GM12878 (cell line): ENCODE measurements around the gene HOXD9. TPM values are rescaled to one million over a fixed set of nuclear protein-coding genes. Genes with fewer than 3 reads are reported as not detected.

ENCODE experiments used
- ATAC-seq: fragments of 200-7000 bp; cut with Tn5 transposase; 3 replicates; pipeline ENCODE4 v1.9.1; 2020; ENCODE audit warnings: mild to moderate bottlenecking, moderate library complexity
- BruUV-seq: library from RNA; stranded (reverse); fragments of 400-500 nt; replicated peaks from 2 replicates; lab custom pipeline; 2021; lab: Mats Ljungman, UMichigan
- CTCF ChIA-PET: fragments of 300-600 bp; sonication (Branson Sonifier 250); formaldehyde crosslinking; extraction: SDS; loops from one replicate; lab custom pipeline; 2021; ENCODE audit warnings: inconsistent platforms; lab: Yijun Ruan, JAX
- POLR2A ChIA-PET: fragments of 350-600 bp; formaldehyde crosslinking; extraction: SDS; loops from one replicate; lab custom pipeline; 2021; ENCODE audit warnings: inconsistent platforms; lab: Charles Lee
- RAD21 ChIA-PET: fragments of 300-600 bp; sonication (Branson Sonifier 250); formaldehyde crosslinking; loops from one replicate; lab custom pipeline; 2023; ENCODE audit warnings: antibody characterized with exemption; ENCODE audit not compliant: unreplicated experiment; lab: Charles Lee
- SMC1A ChIA-PET: fragments of 300-600 bp; sonication (Branson Sonifier 250); formaldehyde crosslinking; loops from one replicate; lab custom pipeline; 2023; ENCODE audit not compliant: unreplicated experiment, uncharacterized antibody; lab: Charles Lee
- DNase-seq: peaks from one replicate; pipeline ENCODE4 v3.0.0-alpha.2; 2011; ENCODE audit warnings: low read depth, low spot score
- FAIRE-seq: peaks from 3 replicates; lab custom pipeline; 2011; peaks lifted over from hg19 to GRCh38; lab: Jason Lieb, UNC
- H2AFZ ChIP-seq: 2 replicates; pipeline ENCODE4 v1.6.0; 2011; ENCODE audit warnings: low read depth, low read length, control low read depth; ENCODE audit not compliant: control insufficient read depth
- H3K27ac ChIP-seq: 2 replicates; pipeline ENCODE4 v1.5.1; 2011; ENCODE audit warnings: control low read depth; ENCODE audit not compliant: control insufficient read depth, insufficient read depth
- H3K27me3 ChIP-seq, 2 experiments: replicated peaks in 1 of 2; 2 replicates each; pipeline versions ENCODE4 v1.6.0 to v1.6.1; 2011; ENCODE audit warnings: low read length in 1 of 2; ENCODE audit not compliant: control insufficient read depth in 2 of 2, insufficient read depth in 2 of 2
- H3K36me3 ChIP-seq, 2 experiments: 2 replicates each; pipeline ENCODE4 v1.5.1; 2011; ENCODE audit warnings: low read length in 1 of 2; ENCODE audit not compliant: control insufficient read depth in 2 of 2, insufficient read depth in 2 of 2
- H3K4me1 ChIP-seq: 2 replicates; pipeline ENCODE4 v1.6.1; 2011; ENCODE audit warnings: mild to moderate bottlenecking, low read length, moderate library complexity, mixed read lengths; ENCODE audit not compliant: control insufficient read depth, insufficient read depth
- H3K4me2 ChIP-seq: 2 replicates; pipeline ENCODE4 v1.6.0; 2011; ENCODE audit warnings: control low read depth; ENCODE audit not compliant: control insufficient read depth, insufficient read depth
- H3K4me3 ChIP-seq: fragments of 200-600 bp; sonication (generic); 2 replicates; pipeline ENCODE4 v1.5.1; 2016
- H3K79me2 ChIP-seq: 2 replicates; pipeline ENCODE4 v1.6.0; 2011; ENCODE audit warnings: low read length; ENCODE audit not compliant: control insufficient read depth, insufficient read depth
- H3K9ac ChIP-seq: 2 replicates; pipeline ENCODE4 v1.8.0; 2011; ENCODE audit warnings: low read length, control low read depth, mixed read lengths; ENCODE audit not compliant: control insufficient read depth, insufficient read depth
- H3K9me3 ChIP-seq: replicated peaks from 3 replicates; pipeline ENCODE4 v1.5.1; 2011; ENCODE audit warnings: mild to moderate bottlenecking, low read length; ENCODE audit not compliant: control insufficient read depth, insufficient read depth
- H4K20me1 ChIP-seq: 2 replicates; pipeline ENCODE4 v1.6.0; 2011; ENCODE audit not compliant: control insufficient read depth, insufficient read depth
- CBFB ChIP-seq: IDR thresholded peaks from 2 replicates; pipeline ENCODE4 v1.6.1; 2016; ENCODE audit warnings: antibody characterized with exemption, low read depth
- ETV6 ChIP-seq, 2 experiments: fragments of 450-650 bp in 1 of 2; IDR thresholded peaks in 1 of 2; conservative IDR thresholded peaks in 1 of 2; 2 replicates each; pipeline ENCODE4 v1.6.1; 2014; ENCODE audit warnings: antibody characterized with exemption in 1 of 2, borderline replicate concordance in 1 of 2, low read depth in 1 of 2, mild to moderate bottlenecking in 1 of 2, moderate library complexity in 1 of 2
- HDAC6 ChIP-seq: fragments of 200-600 bp; sonication (generic); IDR thresholded peaks from one replicate; pipeline ENCODE4 v1.8.0; 2017; ENCODE audit warnings: antibody characterized with exemption; ENCODE audit not compliant: unreplicated experiment
- NRF1 ChIP-seq: conservative IDR thresholded peaks from 2 replicates; pipeline ENCODE4 v1.6.1; 2011; ENCODE audit warnings: mild to moderate bottlenecking, low read depth, low read length, improper control_type of control experiment
- RAD21 ChIP-seq: IDR thresholded peaks from 2 replicates; pipeline ENCODE4 v1.6.1; 2011; ENCODE audit warnings: mild to moderate bottlenecking, low read depth, low read length, moderate library complexity; ENCODE audit not compliant: insufficient read depth
- RBBP5 ChIP-seq: fragments of 200-600 bp; sonication (generic); conservative IDR thresholded peaks from 2 replicates; pipeline ENCODE4 v1.6.1; 2016
- TCF12 ChIP-seq: IDR thresholded peaks from 2 replicates; pipeline ENCODE4 v1.6.1; 2011; ENCODE audit warnings: low read depth, mild to moderate bottlenecking, low read length
- TCF7 ChIP-seq: IDR thresholded peaks from 2 replicates; pipeline ENCODE4 v1.6.1; 2014; ENCODE audit warnings: antibody characterized with exemption, borderline replicate concordance
- ZSCAN29 ChIP-seq: fragments of 450-650 bp; IDR thresholded peaks from 2 replicates; pipeline ENCODE4 v1.6.1; 2017; ENCODE audit warnings: mild to moderate bottlenecking, moderate library complexity
- WGBS: methylation state at CpG from one replicate; pipeline ENCODE4 v1.1.6; 2016; ENCODE audit warnings: low lambda C conversion rate; ENCODE audit not compliant: insufficient replicate concordance, insufficient coverage; ENCODE audit errors: missing lambda C conversion rate; 5-methylcytosine and 5-hydroxymethylcytosine counted together
- in situ Hi-C: fragments of 300-500 bp; cut with MboI; formaldehyde crosslinking; loops from 9 replicates; pipeline ENCODE4 v1.14.3; 2018; ENCODE audit warnings: mixed read lengths
- intact Hi-C: fragments of 100-400 bp; cut with micrococcal nuclease; formaldehyde crosslinking; loops from one replicate; pipeline ENCODE4 v1.14.2; 2022; ENCODE audit not compliant: unreplicated experiment
- polyA plus RNA-seq, 11 experiments: library from polyadenylated mRNA; depleted of rRNA in 4 of 11; unstranded in 6 of 11; stranded (reverse) in 5 of 11; fragments of >200 nt; fragmentation: Nextera tagmentation in 4 of 11; fragmentation: Illumina TruSeq in 1 of 11; extraction: Ambion mirVana in 4 of 11; extraction: Trizol in 1 of 11; gene quantifications; 1 replicate in 1 of 11; 2 replicates in 10 of 11; pipeline versions ENCODE4 v1.2.1 to v1.2.3, GENCODE V29; 2011 to 2016; ENCODE audit warnings: inconsistent platforms in 2 of 11, missing spikeins in 2 of 11, low read depth in 1 of 11
- total RNA-seq, 4 experiments: library from RNA; depleted of rRNA in 3 of 4; stranded (reverse); fragments of >200 nt in 3 of 4; fragmentation: Illumina TruSeq in 1 of 4; extraction: Trizol in 1 of 4; gene quantifications; 2 replicates each; pipeline versions ENCODE4 v1.2.1 to v1.2.3, GENCODE V29; 2013 to 2021

The HOXD9 gene
- total and polyA plus RNA-seq, 10 of the 15 experiments (the other 5 are each of a cell fraction or from before 2014, with no cell fraction given), result not detected

GRCh38 chr2:176085120-176085788 is 37.3 kb upstream of the HOXD9 start:
- FAIRE-seq (no peak), ATAC-seq (no peak), DNase-seq (no peak)
- ChIA-PET POLR2A (no interaction called here), CTCF (interaction anchor here (1.2 to 2.5 kb wide), 3 partner anchors 11 to 396 kb away, joined by 3 to 13 read pairs (median 6); no protein-coding TSS in a partner anchor), RAD21 (interaction anchor here (0.7 to 1.0 kb wide), 3 partner anchors 395 to 398 kb away, joined by 3 read pairs; no protein-coding TSS in a partner anchor), SMC1A (interaction anchor here (1.6 kb wide), 1 partner anchor 395 kb away, joined by 3 read pairs; no protein-coding TSS in a partner anchor)
- Histone ChIP-seq H3K79me2 (no peaks in the 10 kb centered on the region), H3K4me1 (no peaks in the 10 kb centered on the region), H3K9ac (no peak overlapping the region), H3K9me3 (peaks cover 20% of the 10 kb centered on the region; the same call in 2 of the 3 replicates), H3K4me3 (no peak overlapping the region), H2AFZ (no peak overlapping the region), H3K27ac (no peak overlapping the region), H3K36me3 (no peaks in the 10 kb centered on the region), H4K20me1 (no peaks in the 10 kb centered on the region), H3K4me2 (no peak overlapping the region), H3K27me3 (peaks cover 5 to 19% of the 10 kb centered on the region in 2 experiments)
- no peak for TF ChIP-seq RAD21
- TF ChIP-seq ZSCAN29, result no peak
- no peak for TF ChIP-seq ETV6 (conservative IDR thresholded peaks at IDR 0.05 in 1 of 2, IDR thresholded peaks at IDR 0.05 in 1 of 2; ENCODE audit: borderline replicate concordance in 1 of 2, low read depth in 1 of 2)
- no peak for TF ChIP-seq RBBP5
- no peak for TF ChIP-seq TCF12
- TF ChIP-seq NRF1, result no peak
- no peak for TF ChIP-seq CBFB
- TF ChIP-seq HDAC6, result no peak
- TF ChIP-seq TCF7, result no peak
- 51% methylated on average over 37 of the region's 40 CpGs for WGBS
- intact Hi-C loops (loop anchor here (10.0 kb wide), 1 partner anchor 200 kb away; no protein-coding TSS in a partner anchor), in situ Hi-C loops (no loop called here)
- no TSS peak for BruUV-seq
